C4-2B (cell line): ENCODE results near the gene PARP11.

Source experiments
- CTCF ChIP-seq: fragments of 450-650 bp; conservative IDR thresholded peaks from 2 replicates; pipeline ENCODE4 v1.5.1; 2017; ENCODE audit warnings: mild to moderate bottlenecking
- ZFX ChIP-seq: fragments of 450-650 bp; IDR thresholded peaks from 2 replicates; pipeline ENCODE4 v1.6.1; 2017

GRCh38 chr12:3828888-3829287 lies 44.3 kb downstream of the PARP11 start:
- no peak for TF ChIP-seq CTCF
- TF ChIP-seq ZFX = no peak
